ENCODE results near the gene CD99L2. TPM values are rescaled to one million over a fixed set of nuclear protein-coding genes. Genes with fewer than 3 reads are reported as not detected.
"Not testable (repeated sequence)": the region's sequence is repeated elsewhere in the genome, so short reads cannot be mapped to it uniquely, and the experiment has no call there.

CD99L2 gene
- total RNA-seq, 1 experiment from 2014 or later: 9.4 TPM

GRCh38 chrX:150879855-150880807, 18.3 kb downstream of the CD99L2 start:
- DNase-seq (ENCODE audit: low spot score) (no peak), ATAC-seq (no peak)
- peaks cover 16% of the 10 kb centered on the region for H3K9me3 Mint-ChIP-seq
- H3K27me3 Mint-ChIP-seq (ENCODE audit: low read depth): no peaks in the 10 kb centered on the region
- H3K36me3 Mint-ChIP-seq: peaks cover 15% of the 10 kb centered on the region
- ChIA-PET POLR2A (no interaction called here), CTCF (interaction anchor here (0.6 to 1.2 kb wide), 2 partner anchors 18 to 54 kb away, joined by 3 to 4 read pairs; no protein-coding TSS in a partner anchor)
- peaks cover 12% of the 10 kb centered on the region for H3K4me1 Mint-ChIP-seq
- no peak overlapping the region for H3K27ac Mint-ChIP-seq
- no peak overlapping the region for H3K4me3 Mint-ChIP-seq
- TF ChIP-seq FOXJ3 (CRISPR knock-in tag; IDR thresholded peaks at IDR 0.05; ENCODE audit: borderline replicate concordance) (no peak), MYBL2 (CRISPR knock-in tag; IDR thresholded peaks at IDR 0.05) (no peak), ZNF263 (CRISPR knock-in tag; IDR thresholded peaks at IDR 0.05; ENCODE audit: low read depth) (no peak), FOXP4 (CRISPR knock-in tag; IDR thresholded peaks at IDR 0.05) (no peak), MXD4 (CRISPR knock-in tag; IDR thresholded peaks at IDR 0.05; ENCODE audit: borderline replicate concordance) (no peak), PRRX2 (CRISPR knock-in tag; IDR thresholded peaks at IDR 0.05) (no peak), ELF4 (CRISPR knock-in tag; IDR thresholded peaks at IDR 0.05; ENCODE audit: low read depth) (no peak), STAT6 (CRISPR knock-in tag; conservative IDR thresholded peaks at IDR 0.05; ENCODE audit: low read depth) (no peak)

GRCh38 chrX:150875621-150876020, 22.8 kb downstream of the CD99L2 start:
- CTCF ChIA-PET; DNase-seq (ENCODE audit: low spot score); ATAC-seq; POLR2A ChIA-PET; H3K4me3 Mint-ChIP-seq; H3K27me3 Mint-ChIP-seq (ENCODE audit: low read depth); H3K27ac Mint-ChIP-seq: not testable (repeated sequence)
- Mint-ChIP-seq H3K9me3 (peaks cover 17% of the 10 kb centered on the region), H3K4me1 (peaks cover 39% of the 10 kb centered on the region), H3K36me3 (peaks cover 18% of the 10 kb centered on the region)

- CTCF ChIA-PET: no interaction called here
- no peak overlapping the region for H3K4me3 Mint-ChIP-seq
- peaks cover 50% of the 10 kb centered on the region for H3K4me1 Mint-ChIP-seq
- peaks cover 18% of the 10 kb centered on the region for H3K36me3 Mint-ChIP-seq
- ATAC-seq (no peak), DNase-seq (ENCODE audit: low spot score) (no peak)
- peak overlapping the region; percentile 47; the same call in 1 of the 2 replicates for H3K27ac Mint-ChIP-seq
- H3K9me3 Mint-ChIP-seq: peaks cover 17% of the 10 kb centered on the region
- H3K27me3 Mint-ChIP-seq (ENCODE audit: low read depth): no peaks in the 10 kb centered on the region; the same call in 1 of the 2 replicates
- POLR2A ChIA-PET: no interaction called here
- no peak for TF ChIP-seq ZNF532 (CRISPR knock-in tag; IDR thresholded peaks at IDR 0.05; ENCODE audit: borderline replicate concordance)
Observed at GRCh38 chrX:150874448-150874847, 24.0 kb downstream of the CD99L2 start.
